Inflammatory macrophage treated with lipopolysaccharide for 4 hours (primary cell): ENCODE data around the gene CYP26B1.

Experiments used
- DNase-seq: peaks from one replicate; pipeline ENCODE4 v3.0.0-alpha.2; 2020

Gene CYP26B1

DNA sequence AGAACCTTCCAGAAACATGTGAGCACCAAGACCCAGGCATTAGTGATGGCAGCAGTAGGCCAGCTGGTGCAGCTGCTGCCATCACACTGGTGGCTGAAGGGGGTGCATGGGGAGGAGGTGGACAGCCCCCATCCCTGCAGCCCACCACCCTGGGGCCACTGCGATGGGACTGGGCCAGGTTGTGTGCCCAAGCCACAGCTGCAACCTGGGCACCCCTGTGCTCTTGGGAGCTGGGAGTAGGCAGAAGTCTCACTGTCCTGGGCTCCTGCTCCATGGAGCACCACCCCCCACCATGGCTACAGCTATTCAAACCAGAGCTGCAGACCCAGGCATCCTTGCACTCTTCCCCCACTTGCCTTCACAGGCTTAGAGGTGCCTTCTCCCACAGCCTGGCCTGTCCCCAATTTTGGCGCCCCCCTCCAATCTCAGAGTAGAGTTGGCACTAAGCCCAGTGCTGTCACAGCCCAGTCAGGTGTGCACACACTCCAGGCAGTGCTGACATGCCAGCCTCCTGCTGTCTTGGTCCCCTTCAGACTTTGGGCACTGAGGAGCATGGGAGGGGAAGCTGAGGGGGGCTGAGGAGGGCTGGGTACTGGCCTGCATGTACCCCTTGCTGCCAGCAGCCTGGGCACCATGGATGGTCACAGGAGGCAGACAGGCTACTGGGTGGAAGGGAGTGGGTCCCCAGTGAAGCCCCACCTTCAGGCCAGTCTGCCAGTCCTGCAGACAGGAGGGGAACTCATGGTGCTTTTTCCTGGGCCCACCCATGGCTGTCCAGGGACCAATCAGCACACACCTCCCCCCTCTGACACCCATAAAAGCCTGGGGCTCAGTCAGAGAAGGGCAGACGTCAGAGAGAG lies 67.1 kb downstream of the CYP26B1 start:
- no peak for DNase-seq
